CD4-positive, CD25-positive, alpha-beta regulatory T cell (primary cell): ENCODE results near the gene B4GALT6. TPM values are rescaled to one million over a fixed set of nuclear protein-coding genes. Genes with fewer than 3 reads are reported as not detected.

Experiments used
- ATAC-seq, 2 donors: fragments of 150-1000 bp; cut with Tn5 transposase; one replicate each; pipeline ENCODE4 v1.10.0; 2021; ENCODE audit warnings: low read depth in 2 of 2, moderate number of reproducible peaks in 2 of 2, moderate library complexity in 1 of 2
- DNase-seq, 3 donors: peaks; one replicate each; pipeline versions ENCODE4 v3.0.0 to v3.0.0-alpha.2; 2012 to 2022; ENCODE audit warnings: mixed read lengths in 1 of 3
- H3K27ac ChIP-seq: one replicate; pipeline ENCODE4 v1.7.0; 2013; ENCODE audit warnings: mild to moderate bottlenecking, low read length; ENCODE audit not compliant: insufficient read depth, poor library complexity, severe bottlenecking
- H3K27me3 ChIP-seq: one replicate; pipeline ENCODE4 v1.7.0; 2013; ENCODE audit warnings: low read length; ENCODE audit not compliant: control insufficient read depth, insufficient read depth
- H3K36me3 ChIP-seq: one replicate; pipeline ENCODE4 v1.7.0; 2013; ENCODE audit warnings: mild to moderate bottlenecking, low read length, moderate library complexity; ENCODE audit not compliant: control insufficient read depth, insufficient read depth
- H3K4me1 ChIP-seq: 2 replicates; pipeline ENCODE4 v1.7.0; 2013; ENCODE audit warnings: mild to moderate bottlenecking, low read length; ENCODE audit not compliant: insufficient read depth, control insufficient read depth, poor library complexity, severe bottlenecking
- H3K4me3 ChIP-seq: one replicate; pipeline ENCODE4 v1.7.0; 2013; ENCODE audit warnings: low read depth, mild to moderate bottlenecking, low read length, moderate library complexity
- H3K9me3 ChIP-seq, 2 experiments: 1 replicate in 1 of 2; 2 replicates in 1 of 2; pipeline ENCODE4 v1.7.0; 2013; ENCODE audit warnings: low read length in 2 of 2, mild to moderate bottlenecking in 1 of 2, moderate library complexity in 1 of 2; ENCODE audit not compliant: control insufficient read depth in 2 of 2
- H3K27ac Mint-ChIP-seq, 3 donors: one replicate each; pipeline ENCODE4 v1.8.0; 2020 to 2022; ENCODE audit warnings: mild to moderate bottlenecking in 3 of 3, mixed read lengths in 3 of 3, moderate library complexity in 2 of 3
- H3K27me3 Mint-ChIP-seq: one replicate; pipeline ENCODE4 v1.8.0; 2022; ENCODE audit warnings: mild to moderate bottlenecking, mixed read lengths
- H3K36me3 Mint-ChIP-seq: one replicate; pipeline ENCODE4 v1.8.0; 2020; ENCODE audit warnings: mixed read lengths
- H3K4me1 Mint-ChIP-seq, 4 donors: one replicate each; pipeline ENCODE4 v1.8.0; 2020 to 2022; ENCODE audit warnings: mixed read lengths in 4 of 4, mild to moderate bottlenecking in 1 of 4
- H3K4me3 Mint-ChIP-seq, 4 donors: one replicate each; pipeline ENCODE4 v1.8.0; 2020 to 2022; ENCODE audit warnings: mild to moderate bottlenecking in 4 of 4, mixed read lengths in 4 of 4, moderate library complexity in 3 of 4
- H3K9me3 Mint-ChIP-seq, 7 donors: one replicate each; pipeline ENCODE4 v1.8.0; 2020 to 2022; ENCODE audit warnings: mixed read lengths in 7 of 7, mild to moderate bottlenecking in 3 of 7, moderate library complexity in 2 of 7
- polyA plus RNA-seq, 4 donors: library from polyadenylated mRNA; unstranded; fragments of 300-500 nt; fragmentation: Illumina TruSeq; gene quantifications; one replicate each; pipeline ENCODE4 v1.2.3, GENCODE V29; 2021
- total RNA-seq: library from RNA; stranded (reverse); gene quantifications from one replicate; pipeline ENCODE4 v1.2.3, GENCODE V29; 2022

B4GALT6 gene
- total and polyA plus RNA-seq, 5 donors from 2014 or later, result 0.47 TPM; not detected in 4

DNA sequence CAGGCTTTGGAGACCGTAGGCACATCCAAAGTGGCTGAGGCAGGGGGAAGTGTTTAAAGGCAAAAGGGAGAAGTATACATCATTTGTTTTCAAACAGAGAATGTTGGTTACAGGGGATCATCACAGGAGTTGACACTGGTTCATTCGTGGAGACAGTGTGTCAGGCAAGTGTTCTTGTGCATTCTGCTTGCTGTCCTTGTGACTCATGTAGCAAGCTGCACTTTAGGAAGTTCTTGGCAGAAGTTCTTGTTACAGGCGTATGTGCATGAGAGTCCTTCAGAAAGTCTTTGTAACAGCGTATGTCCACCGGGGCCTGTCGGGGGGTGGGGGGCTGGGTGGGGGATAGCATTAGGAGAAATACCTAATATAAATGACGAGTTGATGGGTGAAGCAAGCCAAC is 36.5 kb upstream of the B4GALT6 start:
- ATAC-seq (no peak), DNase-seq (no peak)
- Mint-ChIP-seq H3K9me3 (peaks cover 0 to 8% (median 0%) of the 10 kb centered on the region in 7 donors), H3K27ac (no peak overlapping the region), H3K27me3 (peaks cover 27% of the 10 kb centered on the region), H3K4me1 (peaks cover 0 to 4% (median 3%) of the 10 kb centered on the region in 4 donors), H3K4me3 (no peak overlapping the region), H3K36me3 (no peaks in the 10 kb centered on the region)
- peaks cover 20% of the 10 kb centered on the region for H3K27me3 ChIP-seq
- no peaks in the 10 kb centered on the region for H3K4me1 ChIP-seq
- no peak overlapping the region for H3K4me3 ChIP-seq
- H3K9me3 ChIP-seq, result no peaks in the 10 kb centered on the region
- no peak overlapping the region for H3K27ac ChIP-seq
- no peaks in the 10 kb centered on the region for H3K36me3 ChIP-seq

GRCh38 chr18:31719363-31720006 is 35.1 kb upstream of the B4GALT6 start:
- peaks cover 0 to 4% (median 3%) of the 10 kb centered on the region in 4 donors for H3K4me1 Mint-ChIP-seq
- peaks cover 14% of the 10 kb centered on the region for H3K27me3 Mint-ChIP-seq
- DNase-seq, result no peak
- H3K9me3 Mint-ChIP-seq, result peaks cover 0 to 8% (median 0%) of the 10 kb centered on the region in 7 donors
- H3K27ac Mint-ChIP-seq, result no peak overlapping the region
- no peak for ATAC-seq
- no peaks in the 10 kb centered on the region for H3K36me3 Mint-ChIP-seq
- Histone ChIP-seq H3K4me1 (no peaks in the 10 kb centered on the region), H3K4me3 (no peak overlapping the region), H3K36me3 (no peaks in the 10 kb centered on the region), H3K27me3 (peaks cover 14% of the 10 kb centered on the region), H3K9me3 (no peaks in the 10 kb centered on the region), H3K27ac (no peak overlapping the region)
- H3K4me3 Mint-ChIP-seq, result no peak overlapping the region

DNA sequence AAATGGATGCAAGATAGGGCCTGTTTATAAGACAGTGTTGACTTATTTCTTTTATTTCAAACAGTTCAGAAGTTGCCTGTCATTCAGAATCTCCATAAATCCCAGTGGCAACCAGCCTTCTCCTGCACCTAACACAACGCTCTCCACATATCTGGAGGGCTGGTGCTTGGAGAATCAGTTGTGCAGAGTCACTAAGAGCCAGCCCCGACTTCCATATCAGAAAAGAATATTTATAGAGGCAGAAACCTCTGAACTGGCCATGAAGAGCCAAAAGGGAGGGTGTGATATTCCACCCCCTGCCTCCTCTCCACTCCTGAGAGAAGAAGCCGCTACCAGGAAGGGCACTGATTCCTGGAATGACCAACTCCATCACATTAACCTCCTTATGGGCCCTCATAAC is 34.0 kb upstream of the B4GALT6 start:
- no peak overlapping the region for H3K4me3 Mint-ChIP-seq
- no peak for ATAC-seq
- H3K36me3 ChIP-seq, result no peaks in the 10 kb centered on the region
- DNase-seq, result no peak
- H3K9me3 Mint-ChIP-seq, result peaks cover 0 to 8% (median 2%) of the 10 kb centered on the region in 7 donors
- peaks cover 10% of the 10 kb centered on the region for H3K27me3 ChIP-seq
- no peak overlapping the region for H3K4me3 ChIP-seq
- H3K27ac ChIP-seq, result no peak overlapping the region
- no peaks in the 10 kb centered on the region for H3K4me1 ChIP-seq
- H3K36me3 Mint-ChIP-seq, result no peaks in the 10 kb centered on the region
- H3K27me3 Mint-ChIP-seq, result peaks cover 10% of the 10 kb centered on the region
- no peak overlapping the region for H3K27ac Mint-ChIP-seq
- no peaks in the 10 kb centered on the region for H3K9me3 ChIP-seq
- H3K4me1 Mint-ChIP-seq, result peaks cover 0 to 4% (median 1%) of the 10 kb centered on the region in 4 donors

- peaks cover 6% of the 10 kb centered on the region for H3K27me3 Mint-ChIP-seq
- ATAC-seq, result no peak
- no peak overlapping the region for H3K4me3 Mint-ChIP-seq
- no peaks in the 10 kb centered on the region for H3K36me3 Mint-ChIP-seq
- H3K36me3 ChIP-seq, result no peaks in the 10 kb centered on the region
- H3K27me3 ChIP-seq, result no peaks in the 10 kb centered on the region
- DNase-seq, result no peak
- peaks cover 0 to 8% (median 2%) of the 10 kb centered on the region in 7 donors for H3K9me3 Mint-ChIP-seq
- no peak overlapping the region for H3K27ac Mint-ChIP-seq
- no peaks in the 10 kb centered on the region for H3K9me3 ChIP-seq
- H3K27ac ChIP-seq, result no peak overlapping the region
- no peak overlapping the region for H3K4me3 ChIP-seq
- H3K4me1 ChIP-seq, result no peaks in the 10 kb centered on the region
- H3K4me1 Mint-ChIP-seq, result no peaks in the 10 kb centered on the region
Observed at GRCh38 chr18:31716362-31716761, 32.0 kb upstream of the B4GALT6 start.

GRCh38 chr18:31711365-31712172 is 27.2 kb upstream of the B4GALT6 start:
- no peaks in the 10 kb centered on the region for H3K36me3 Mint-ChIP-seq
- Histone ChIP-seq H3K27ac (no peak overlapping the region), H3K9me3 (no peaks in the 10 kb centered on the region), H3K4me1 (no peaks in the 10 kb centered on the region), H3K4me3 (no peak overlapping the region), H3K36me3 (no peaks in the 10 kb centered on the region), H3K27me3 (no peaks in the 10 kb centered on the region)
- peaks cover 11% of the 10 kb centered on the region for H3K27me3 Mint-ChIP-seq
- no peak overlapping the region for H3K27ac Mint-ChIP-seq
- H3K4me1 Mint-ChIP-seq, result no peaks in the 10 kb centered on the region
- peaks cover 0 to 5% (median 0%) of the 10 kb centered on the region in 7 donors for H3K9me3 Mint-ChIP-seq
- no peak overlapping the region for H3K4me3 Mint-ChIP-seq
- ATAC-seq (no peak), DNase-seq (no peak)

DNA sequence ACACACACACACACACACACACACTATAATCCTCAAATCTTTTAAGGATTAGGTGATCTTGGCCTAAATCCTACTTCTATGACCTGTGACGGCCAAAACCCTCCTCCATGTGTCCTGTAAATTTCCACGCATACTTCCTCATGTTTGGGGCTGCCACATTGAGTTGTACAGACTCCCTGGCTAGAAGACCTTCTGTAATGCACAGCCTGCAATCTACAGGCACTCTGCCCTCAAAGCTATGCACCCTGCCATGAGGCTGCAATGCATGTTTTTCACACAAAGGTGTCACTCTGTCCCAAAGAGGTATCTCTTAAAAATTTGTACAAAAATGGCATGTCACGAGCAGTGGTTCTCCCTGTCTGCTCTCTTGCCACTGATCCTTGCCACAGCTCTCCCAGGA is 26.4 kb upstream of the B4GALT6 start:
- H3K4me1 ChIP-seq, result no peaks in the 10 kb centered on the region
- H3K27ac Mint-ChIP-seq, result no peak overlapping the region
- no peaks in the 10 kb centered on the region for H3K4me1 Mint-ChIP-seq
- no peak overlapping the region for H3K4me3 ChIP-seq
- peaks cover 0 to 5% (median 0%) of the 10 kb centered on the region in 7 donors for H3K9me3 Mint-ChIP-seq
- H3K36me3 Mint-ChIP-seq, result no peaks in the 10 kb centered on the region
- no peak overlapping the region for H3K27ac ChIP-seq
- no peak for ATAC-seq
- no peak for DNase-seq
- no peaks in the 10 kb centered on the region for H3K27me3 ChIP-seq
- H3K27me3 Mint-ChIP-seq, result peaks cover 11% of the 10 kb centered on the region
- H3K36me3 ChIP-seq, result no peaks in the 10 kb centered on the region
- H3K4me3 Mint-ChIP-seq, result no peak overlapping the region
- no peaks in the 10 kb centered on the region for H3K9me3 ChIP-seq

GRCh38 chr18:31707815-31708214 is 23.4 kb upstream of the B4GALT6 start:
- H3K27ac Mint-ChIP-seq, result no peak overlapping the region
- Histone ChIP-seq H3K4me3 (no peak overlapping the region), H3K4me1 (no peaks in the 10 kb centered on the region), H3K27me3 (no peaks in the 10 kb centered on the region), H3K9me3 (no peaks in the 10 kb centered on the region), H3K36me3 (no peaks in the 10 kb centered on the region), H3K27ac (no peak overlapping the region)
- ATAC-seq (no peak), DNase-seq (no peak)
- H3K9me3 Mint-ChIP-seq, result peaks cover 0 to 3% (median 0%) of the 10 kb centered on the region in 7 donors
- no peak overlapping the region for H3K4me3 Mint-ChIP-seq
- peaks cover 19% of the 10 kb centered on the region for H3K27me3 Mint-ChIP-seq
- H3K36me3 Mint-ChIP-seq, result no peaks in the 10 kb centered on the region
- no peaks in the 10 kb centered on the region for H3K4me1 Mint-ChIP-seq
